ENCODE results near the gene MKRN1.
"Not testable (repeated sequence)": the region's sequence is repeated elsewhere in the genome, so short reads cannot be mapped to it uniquely, and the experiment has no call there.

Gene MKRN1

GRCh38 chr7:140512317-140513000 is 33.2 kb upstream of the MKRN1 start:
- no peak overlapping the region for H2AK5ac ChIP-seq (ENCODE audit: low read length, severe bottlenecking)
- no peak overlapping the region for H4K91ac ChIP-seq (ENCODE audit: low read length)
- 52% methylated on average over 9 of the region's 9 CpGs for WGBS
- no peak overlapping the region for H2BK15ac ChIP-seq (ENCODE audit: low read depth, poor library complexity, severe bottlenecking)
- H3K9me3 ChIP-seq (ENCODE audit: control insufficient read depth, low read length) = no peaks in the 10 kb centered on the region
- no peak overlapping the region for H3K23ac ChIP-seq (ENCODE audit: low read length in 2 of 2)
- H3K36me3 ChIP-seq (ENCODE audit: control insufficient read depth in 1 of 2, insufficient read depth in 2 of 2, low read depth in 1 of 2, low read length in 2 of 2) = peaks cover 0 to 11% of the 10 kb centered on the region in 2 experiments
- H3K27me3 ChIP-seq (ENCODE audit: control insufficient read depth in 1 of 2, insufficient read depth in 1 of 2, low read length in 2 of 2) = no peaks in the 10 kb centered on the region
- no peak overlapping the region for H3K18ac ChIP-seq (ENCODE audit: low read depth in 1 of 2, low read length in 2 of 2)
- peak; percentile 21 for DNase-seq
- no peak overlapping the region for H3K27ac ChIP-seq (ENCODE audit: low read length, poor library complexity, severe bottlenecking)
- H3K4me2 ChIP-seq (ENCODE audit: low read length, poor library complexity, severe bottlenecking) = peak overlapping the region; percentile 52
- H2BK5ac ChIP-seq (ENCODE audit: low read depth, low read length, poor library complexity, severe bottlenecking) = no peak overlapping the region
- no peak overlapping the region for H2BK120ac ChIP-seq (ENCODE audit: low read depth, low read length)
- peaks cover 2% of the 10 kb centered on the region for H3K79me1 ChIP-seq (replicated peaks; ENCODE audit: low read length, poor library complexity, severe bottlenecking)
- no peak overlapping the region for H3K4ac ChIP-seq (ENCODE audit: low read depth in 1 of 2, low read length in 2 of 2)
- H3K14ac ChIP-seq (ENCODE audit: low read length in 2 of 2) = no peak overlapping the region
- no peak overlapping the region for H2AFZ ChIP-seq (ENCODE audit: low read depth, low read length)
- peak overlapping the region; percentile 42 for H4K8ac ChIP-seq (ENCODE audit: low read length)
- no peak overlapping the region for H3K9ac ChIP-seq (ENCODE audit: low read length)
- no peak overlapping the region for H2BK12ac ChIP-seq (ENCODE audit: low read length in 2 of 2)
- H3K4me3 ChIP-seq (ENCODE audit: insufficient read depth in 1 of 2, low read depth in 1 of 2, low read length in 2 of 2) = no peak overlapping the region
- peaks cover 8% of the 10 kb centered on the region for H3K4me1 ChIP-seq (ENCODE audit: control insufficient read depth, insufficient read depth, low read depth, low read length)

- WGBS = 86% methylated on average over 3 of the region's 5 CpGs
- H3K36me3 ChIP-seq (ENCODE audit: control insufficient read depth in 1 of 2, insufficient read depth in 2 of 2, low read depth in 1 of 2, low read length in 2 of 2) = no peaks in the 10 kb centered on the region
- no peaks in the 10 kb centered on the region for H3K79me1 ChIP-seq (replicated peaks; ENCODE audit: low read length, poor library complexity, severe bottlenecking)
Measured at GRCh38 chr7:140509789-140510188, 30.5 kb upstream of the MKRN1 start.

GRCh38 chr7:140507556-140507955 is 28.3 kb upstream of the MKRN1 start:
- not testable (repeated sequence) for H4K91ac ChIP-seq (ENCODE audit: low read length); H3K36me3 ChIP-seq (ENCODE audit: control insufficient read depth in 1 of 2, insufficient read depth in 2 of 2, low read depth in 1 of 2, low read length in 2 of 2); H3K27ac ChIP-seq (ENCODE audit: low read length, poor library complexity, severe bottlenecking); H2AFZ ChIP-seq (ENCODE audit: low read depth, low read length); H2AK5ac ChIP-seq (ENCODE audit: low read length, severe bottlenecking); H3K4me2 ChIP-seq (ENCODE audit: low read length, poor library complexity, severe bottlenecking); H2BK5ac ChIP-seq (ENCODE audit: low read depth, low read length, poor library complexity, severe bottlenecking); H3K27me3 ChIP-seq (ENCODE audit: control insufficient read depth in 1 of 2, insufficient read depth in 1 of 2, low read length in 2 of 2); H4K8ac ChIP-seq (ENCODE audit: low read length); H3K9me3 ChIP-seq (ENCODE audit: control insufficient read depth, low read length); H3K4ac ChIP-seq (ENCODE audit: low read depth in 1 of 2, low read length in 2 of 2); DNase-seq; H3K79me1 ChIP-seq (replicated peaks; ENCODE audit: low read length, poor library complexity, severe bottlenecking); H3K9ac ChIP-seq (ENCODE audit: low read length); H2BK15ac ChIP-seq (ENCODE audit: low read depth, poor library complexity, severe bottlenecking); H3K18ac ChIP-seq (ENCODE audit: low read depth in 1 of 2, low read length in 2 of 2); H2BK120ac ChIP-seq (ENCODE audit: low read depth, low read length); H3K23ac ChIP-seq (ENCODE audit: low read length in 2 of 2); H3K4me3 ChIP-seq (ENCODE audit: insufficient read depth in 1 of 2, low read depth in 1 of 2, low read length in 2 of 2); H3K14ac ChIP-seq (ENCODE audit: low read length in 2 of 2); H2BK12ac ChIP-seq (ENCODE audit: low read length in 2 of 2)
- 91% methylated on average over 6 of the region's 6 CpGs for WGBS
- peaks cover 16% of the 10 kb centered on the region for H3K4me1 ChIP-seq (ENCODE audit: control insufficient read depth, insufficient read depth, low read depth, low read length)

More at GRCh38 chr7:140509789-140510188, 30.5 kb upstream of the MKRN1 start:
- H3K14ac ChIP-seq (ENCODE audit: low read length in 2 of 2) = no peak overlapping the region
- no peak overlapping the region for H3K27ac ChIP-seq (ENCODE audit: low read length, poor library complexity, severe bottlenecking)
- H3K4ac ChIP-seq (ENCODE audit: low read depth in 1 of 2, low read length in 2 of 2) = no peak overlapping the region
- H2AK5ac ChIP-seq (ENCODE audit: low read length, severe bottlenecking) = no peak overlapping the region
- no peak overlapping the region for H3K4me2 ChIP-seq (ENCODE audit: low read length, poor library complexity, severe bottlenecking)
- H3K27me3 ChIP-seq (ENCODE audit: control insufficient read depth in 1 of 2, insufficient read depth in 1 of 2, low read length in 2 of 2) = no peaks in the 10 kb centered on the region
- H3K23ac ChIP-seq (ENCODE audit: low read length in 2 of 2) = no peak overlapping the region
- no peak overlapping the region for H3K4me3 ChIP-seq (ENCODE audit: insufficient read depth in 1 of 2, low read depth in 1 of 2, low read length in 2 of 2)
- no peak overlapping the region for H3K18ac ChIP-seq (ENCODE audit: low read depth in 1 of 2, low read length in 2 of 2)
- no peak for DNase-seq
- H2BK120ac ChIP-seq (ENCODE audit: low read depth, low read length) = no peak overlapping the region
- peaks cover 18% of the 10 kb centered on the region for H3K4me1 ChIP-seq (ENCODE audit: control insufficient read depth, insufficient read depth, low read depth, low read length)
- H3K9ac ChIP-seq (ENCODE audit: low read length) = no peak overlapping the region
- H4K91ac ChIP-seq (ENCODE audit: low read length) = no peak overlapping the region
- no peak overlapping the region for H4K8ac ChIP-seq (ENCODE audit: low read length)
- no peak overlapping the region for H2BK15ac ChIP-seq (ENCODE audit: low read depth, poor library complexity, severe bottlenecking)
- H2BK12ac ChIP-seq (ENCODE audit: low read length in 2 of 2) = no peak overlapping the region
- H2BK5ac ChIP-seq (ENCODE audit: low read depth, low read length, poor library complexity, severe bottlenecking) = no peak overlapping the region
- no peak overlapping the region for H2AFZ ChIP-seq (ENCODE audit: low read depth, low read length)
- no peaks in the 10 kb centered on the region for H3K9me3 ChIP-seq (ENCODE audit: control insufficient read depth, low read length)

- no peak overlapping the region for H4K91ac ChIP-seq (ENCODE audit: low read length)
- peak overlapping the region; percentile 64 for H3K27ac ChIP-seq (ENCODE audit: low read length, poor library complexity, severe bottlenecking)
- H2AK5ac ChIP-seq (ENCODE audit: low read length, severe bottlenecking) = peak overlapping the region; percentile 95
- no peaks in the 10 kb centered on the region for H3K79me1 ChIP-seq (replicated peaks; ENCODE audit: low read length, poor library complexity, severe bottlenecking)
- H3K36me3 ChIP-seq (ENCODE audit: control insufficient read depth in 1 of 2, insufficient read depth in 2 of 2, low read depth in 1 of 2, low read length in 2 of 2) = no peaks in the 10 kb centered on the region
- H2BK120ac ChIP-seq (ENCODE audit: low read depth, low read length) = no peak overlapping the region
- H3K4ac ChIP-seq (ENCODE audit: low read depth in 1 of 2, low read length in 2 of 2) = peak overlapping the region in 1 of 2 experiments; percentile 55
- peak; percentile 77 for DNase-seq
- no peaks in the 10 kb centered on the region for H3K27me3 ChIP-seq (ENCODE audit: control insufficient read depth in 1 of 2, insufficient read depth in 1 of 2, low read length in 2 of 2)
- H3K14ac ChIP-seq (ENCODE audit: low read length in 2 of 2) = peak overlapping the region in 1 of 2 experiments; percentile 61
- no peak overlapping the region for H3K4me3 ChIP-seq (ENCODE audit: insufficient read depth in 1 of 2, low read depth in 1 of 2, low read length in 2 of 2)
- H3K18ac ChIP-seq (ENCODE audit: low read depth in 1 of 2, low read length in 2 of 2) = peak overlapping the region; percentile 72 to 86
- H3K4me1 ChIP-seq (ENCODE audit: control insufficient read depth, insufficient read depth, low read depth, low read length) = peaks cover 11% of the 10 kb centered on the region
- no peak overlapping the region for H4K8ac ChIP-seq (ENCODE audit: low read length)
- H2BK5ac ChIP-seq (ENCODE audit: low read depth, low read length, poor library complexity, severe bottlenecking) = no peak overlapping the region
- no peak overlapping the region for H3K23ac ChIP-seq (ENCODE audit: low read length in 2 of 2)
- 26% methylated on average over 5 of the region's 5 CpGs for WGBS
- H2BK15ac ChIP-seq (ENCODE audit: low read depth, poor library complexity, severe bottlenecking) = no peak overlapping the region
- peak overlapping the region; percentile 22 to 79 for H2BK12ac ChIP-seq (ENCODE audit: low read length in 2 of 2)
- no peak overlapping the region for H2AFZ ChIP-seq (ENCODE audit: low read depth, low read length)
- peak overlapping the region; percentile 32 for H3K9ac ChIP-seq (ENCODE audit: low read length)
- no peaks in the 10 kb centered on the region for H3K9me3 ChIP-seq (ENCODE audit: control insufficient read depth, low read length)
- peak overlapping the region; percentile 24 for H3K4me2 ChIP-seq (ENCODE audit: low read length, poor library complexity, severe bottlenecking)
Measured at GRCh38 chr7:140506788-140507464, 27.6 kb upstream of the MKRN1 start.
